K562 (cell line): Measurements from ENCODE around the gene CLEC10A. TPM values are rescaled to one million over a fixed set of nuclear protein-coding genes. Genes with fewer than 3 reads are reported as not detected.

Experiments used
- CSDE1 ChIP-seq, 2 experiments: fragments of 450-650 bp; IDR thresholded peaks; 2 replicates each; pipeline ENCODE4 v1.6.1; 2016; ENCODE audit warnings: mild to moderate bottlenecking in 1 of 2
- HDAC1 ChIP-seq, 2 experiments: fragments of 450-650 bp; IDR thresholded peaks; 2 replicates each; pipeline ENCODE4 v1.6.1; 2016 to 2017; ENCODE audit warnings: inconsistent platforms in 1 of 2, mild to moderate bottlenecking in 1 of 2, moderate library complexity in 1 of 2
- JUND ChIP-seq, 2 experiments: IDR thresholded peaks; 2 replicates in 1 of 2; 3 replicates in 1 of 2; pipeline ENCODE4 v1.6.1; 2011; ENCODE audit warnings: borderline replicate concordance in 2 of 2, low read depth in 2 of 2, low read length in 2 of 2, improper control_type of control experiment in 1 of 2, missing biosample characterization in 1 of 2, missing genetic modification characterization in 1 of 2, missing genetic modification reagents in 1 of 2
- KAT7 ChIP-seq: sonication (generic); formaldehyde crosslinking; IDR thresholded peaks from 2 replicates; pipeline ENCODE4 v1.8.0; 2022; ENCODE audit warnings: missing genetic modification reagents, mild to moderate bottlenecking, borderline replicate concordance
- NR2C2 ChIP-seq, 2 experiments: fragments of 200-800 bp in 1 of 2; sonication (Bioruptor generic) in 1 of 2; sonication (generic) in 1 of 2; formaldehyde crosslinking in 1 of 2; IDR thresholded peaks; 2 replicates each; pipeline versions ENCODE4 v1.6.1 to v1.8.0; 2016 to 2022; ENCODE audit warnings: mild to moderate bottlenecking in 1 of 2, missing compliant biosample characterization in 1 of 2, missing genetic modification characterization in 1 of 2, missing genetic modification reagents in 1 of 2
- NUFIP1 ChIP-seq: fragments of 450-650 bp; IDR thresholded peaks from 2 replicates; pipeline ENCODE4 v1.6.1; 2018; ENCODE audit not compliant: partially characterized antibody
- POLR2A ChIP-seq: fragments of 450-650 bp; conservative IDR thresholded peaks from 2 replicates; pipeline ENCODE4 v1.6.1; 2016
- PPARD ChIP-seq: fragments of 250-450 bp; sonication (Bioruptor Pico); IDR thresholded peaks from 2 replicates; pipeline ENCODE4 v1.8.0; 2022; ENCODE audit warnings: inconsistent platforms, mild to moderate bottlenecking, moderate library complexity
- RBM17 ChIP-seq: fragments of 200-400 bp; formaldehyde crosslinking; IDR thresholded peaks from 2 replicates; pipeline ENCODE4 v1.6.1; 2017; ENCODE audit warnings: low read depth, mild to moderate bottlenecking, low read length, borderline replicate concordance
- STAT5B ChIP-seq: fragments of 250-450 bp; sonication (Bioruptor Pico); IDR thresholded peaks from 2 replicates; pipeline ENCODE4 v1.8.0; 2021; ENCODE audit warnings: mild to moderate bottlenecking, inconsistent platforms
- YBX1 ChIP-seq: fragments of 450-650 bp; IDR thresholded peaks from 2 replicates; pipeline ENCODE4 v1.7.1; 2016; ENCODE audit warnings: mild to moderate bottlenecking
- YY1 ChIP-seq, 3 experiments: IDR thresholded peaks; 2 replicates each; pipeline ENCODE4 v1.6.1; 2011; ENCODE audit warnings: low read length in 2 of 3, mild to moderate bottlenecking in 2 of 3, moderate library complexity in 2 of 3, borderline replicate concordance in 1 of 3, control low read depth in 1 of 3, low read depth in 1 of 3; ENCODE audit not compliant: insufficient read depth in 3 of 3, insufficient replicate concordance in 2 of 3, control insufficient read depth in 1 of 3, insufficient read length in 1 of 3; ENCODE audit errors: extremely low read depth in 1 of 3
- ZNF121 ChIP-seq: sonication (generic); formaldehyde crosslinking; conservative IDR thresholded peaks from 2 replicates; pipeline ENCODE4 v1.8.0; 2022; ENCODE audit warnings: missing genetic modification reagents
- polyA plus RNA-seq, 8 experiments: library from polyadenylated mRNA; depleted of rRNA in 4 of 8; stranded (reverse) in 5 of 8; unstranded in 3 of 8; fragments of >200 nt; fragmentation: Nextera tagmentation in 2 of 8; fragmentation: Illumina TruSeq in 1 of 8; extraction: Ambion mirVana in 2 of 8; extraction: Trizol in 1 of 8; gene quantifications; 2 replicates each; pipeline versions ENCODE4 v1.2.1 to v1.2.3, GENCODE V29; 2011 to 2014; ENCODE audit warnings: inconsistent platforms in 1 of 8, missing spikeins in 1 of 8
- total RNA-seq, 7 experiments: library from RNA; depleted of rRNA in 6 of 7; stranded (reverse); fragments of >200 nt in 6 of 7; fragmentation: Illumina TruSeq in 2 of 7; extraction: Trizol in 2 of 7; gene quantifications; 2 replicates each; pipeline versions ENCODE4 v1.2.1 to v1.2.3, GENCODE V29; 2011 to 2021; ENCODE audit warnings: low replicate concordance in 1 of 7
- TF ChIP-seq, protein P1 (sequence below), 2 experiments: fragments of 450-650 bp; IDR thresholded peaks; 2 replicates each; pipeline ENCODE4 v1.6.1; 2016
- TF ChIP-seq, protein P2 (sequence below), 2 experiments: fragments of 200-800 bp in 1 of 2; sonication (Bioruptor generic) in 1 of 2; sonication (generic) in 1 of 2; formaldehyde crosslinking in 1 of 2; IDR thresholded peaks in 1 of 2; conservative IDR thresholded peaks in 1 of 2; 2 replicates each; pipeline versions ENCODE4 v1.5.0 to v1.6.1; 2016 to 2020; ENCODE audit warnings: missing compliant biosample characterization in 1 of 2, missing genetic modification characterization in 1 of 2, missing genetic modification reagents in 1 of 2
- TF ChIP-seq, protein P3 (sequence below): IDR thresholded peaks from 2 replicates; pipeline ENCODE4 v1.6.1; 2014; ENCODE audit warnings: antibody characterized with exemption
- TF ChIP-seq, protein P4 (sequence below): sonication (generic); formaldehyde crosslinking; IDR thresholded peaks from 2 replicates; pipeline ENCODE4 v1.8.0; 2022; ENCODE audit warnings: mild to moderate bottlenecking, missing genetic modification reagents, borderline replicate concordance

The CLEC10A gene
- total and polyA plus RNA-seq, 9 of the 15 experiments (the other 6 are each of a cell fraction or from before 2014, with no cell fraction given): 0.04 to 0.11 (median 0.05) TPM; not detected in 6

DNA sequence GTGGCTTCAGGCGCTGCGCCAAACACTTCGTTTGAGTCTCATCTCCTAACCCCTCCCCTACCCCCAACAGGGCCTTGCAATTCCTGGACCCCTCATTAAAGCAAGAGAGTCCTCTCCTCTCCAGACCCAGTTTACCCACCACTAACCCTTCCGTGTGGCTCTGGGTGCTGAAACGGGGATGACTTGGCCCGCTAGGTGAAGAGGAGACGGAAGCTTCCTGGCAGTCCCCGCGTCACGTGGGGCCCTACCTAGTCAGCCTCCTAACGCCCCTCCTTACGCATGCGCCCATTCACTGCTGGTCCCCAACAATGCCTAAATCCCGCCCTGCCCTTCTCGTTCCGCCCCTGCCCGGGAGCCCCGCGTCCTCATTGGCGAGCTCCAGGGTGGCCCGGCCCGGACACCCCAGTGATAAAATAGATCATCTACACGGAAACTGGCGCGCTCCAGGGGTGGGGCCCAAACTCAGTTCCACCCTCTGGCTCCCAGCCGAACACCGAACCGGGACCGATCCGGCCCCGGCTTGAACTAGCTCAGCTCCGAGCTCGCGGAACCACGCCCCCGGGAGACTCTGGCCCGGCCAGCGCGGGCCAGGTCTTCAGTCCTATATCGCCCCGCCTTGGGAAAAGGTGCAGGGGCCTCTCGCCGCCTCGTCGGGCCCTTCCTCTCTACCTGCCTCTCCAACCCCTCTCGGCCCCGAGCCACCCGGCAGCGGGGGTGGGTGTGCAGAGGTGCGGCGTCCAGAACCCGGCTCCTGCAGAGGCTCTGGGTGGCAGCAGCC lies 44.3 kb downstream of the CLEC10A start, which contains the start of gene SLC16A13 (continued):
- TF ChIP-seq, protein P1, sequence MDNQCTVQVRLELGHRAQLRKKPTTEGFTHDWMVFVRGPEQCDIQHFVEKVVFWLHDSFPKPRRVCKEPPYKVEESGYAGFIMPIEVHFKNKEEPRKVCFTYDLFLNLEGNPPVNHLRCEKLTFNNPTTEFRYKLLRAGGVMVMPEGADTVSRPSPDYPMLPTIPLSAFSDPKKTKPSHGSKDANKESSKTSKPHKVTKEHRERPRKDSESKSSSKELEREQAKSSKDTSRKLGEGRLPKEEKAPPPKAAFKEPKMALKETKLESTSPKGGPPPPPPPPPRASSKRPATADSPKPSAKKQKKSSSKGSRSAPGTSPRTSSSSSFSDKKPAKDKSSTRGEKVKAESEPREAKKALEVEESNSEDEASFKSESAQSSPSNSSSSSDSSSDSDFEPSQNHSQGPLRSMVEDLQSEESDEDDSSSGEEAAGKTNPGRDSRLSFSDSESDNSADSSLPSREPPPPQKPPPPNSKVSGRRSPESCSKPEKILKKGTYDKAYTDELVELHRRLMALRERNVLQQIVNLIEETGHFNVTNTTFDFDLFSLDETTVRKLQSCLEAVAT (IDR thresholded peaks at IDR 0.05): 0 out of 4 replicates have a peak, but pooled peaks of 1 of the 2 experiments have one; percentile 21
- TF ChIP-seq YY1 (IDR thresholded peaks at IDR 0.05; ENCODE audit: borderline replicate concordance in 1 of 3, control insufficient read depth in 1 of 3, extremely low read depth in 1 of 3, insufficient read depth in 3 of 3, insufficient read length in 1 of 3, insufficient replicate concordance in 2 of 3, low read depth in 1 of 3, low read length in 2 of 3): peak in 1 of 3 experiments; percentile 7
- no peak for TF ChIP-seq NR2C2 (CRISPR knock-in tag; IDR thresholded peaks at IDR 0.05)
- TF ChIP-seq NR2C2 (tag; IDR thresholded peaks at IDR 0.05): no peak; the same call in 1 of the 2 replicates
- TF ChIP-seq PPARD (CRISPR knock-in tag): no peak
- peak; percentile 94 for TF ChIP-seq POLR2A
- no peak for TF ChIP-seq CSDE1 (IDR thresholded peaks at IDR 0.05)
- TF ChIP-seq ZNF121: no peak
- TF ChIP-seq STAT5B (CRISPR knock-in tag): no peak
- TF ChIP-seq JUND (IDR thresholded peaks at IDR 0.05; ENCODE audit: borderline replicate concordance, low read depth, low read length): no peak; the same call in 1 of the 2 replicates
- peak; percentile 32; the same call in 1 of the 3 replicates for TF ChIP-seq JUND (tag; IDR thresholded peaks at IDR 0.05; ENCODE audit: borderline replicate concordance, low read depth, low read length)
- TF ChIP-seq NUFIP1: no peak
- no peak for TF ChIP-seq YBX1
- TF ChIP-seq, protein P2, sequence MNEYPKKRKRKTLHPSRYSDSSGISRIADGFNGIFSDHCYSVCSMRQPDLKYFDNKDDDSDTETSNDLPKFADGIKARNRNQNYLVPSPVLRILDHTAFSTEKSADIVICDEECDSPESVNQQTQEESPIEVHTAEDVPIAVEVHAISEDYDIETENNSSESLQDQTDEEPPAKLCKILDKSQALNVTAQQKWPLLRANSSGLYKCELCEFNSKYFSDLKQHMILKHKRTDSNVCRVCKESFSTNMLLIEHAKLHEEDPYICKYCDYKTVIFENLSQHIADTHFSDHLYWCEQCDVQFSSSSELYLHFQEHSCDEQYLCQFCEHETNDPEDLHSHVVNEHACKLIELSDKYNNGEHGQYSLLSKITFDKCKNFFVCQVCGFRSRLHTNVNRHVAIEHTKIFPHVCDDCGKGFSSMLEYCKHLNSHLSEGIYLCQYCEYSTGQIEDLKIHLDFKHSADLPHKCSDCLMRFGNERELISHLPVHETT (CRISPR knock-in tag; conservative IDR thresholded peaks at IDR 0.05 in 1 of 2, IDR thresholded peaks at IDR 0.05 in 1 of 2): no peak
- TF ChIP-seq HDAC1 (IDR thresholded peaks at IDR 0.05): no peak
- TF ChIP-seq, protein P3, sequence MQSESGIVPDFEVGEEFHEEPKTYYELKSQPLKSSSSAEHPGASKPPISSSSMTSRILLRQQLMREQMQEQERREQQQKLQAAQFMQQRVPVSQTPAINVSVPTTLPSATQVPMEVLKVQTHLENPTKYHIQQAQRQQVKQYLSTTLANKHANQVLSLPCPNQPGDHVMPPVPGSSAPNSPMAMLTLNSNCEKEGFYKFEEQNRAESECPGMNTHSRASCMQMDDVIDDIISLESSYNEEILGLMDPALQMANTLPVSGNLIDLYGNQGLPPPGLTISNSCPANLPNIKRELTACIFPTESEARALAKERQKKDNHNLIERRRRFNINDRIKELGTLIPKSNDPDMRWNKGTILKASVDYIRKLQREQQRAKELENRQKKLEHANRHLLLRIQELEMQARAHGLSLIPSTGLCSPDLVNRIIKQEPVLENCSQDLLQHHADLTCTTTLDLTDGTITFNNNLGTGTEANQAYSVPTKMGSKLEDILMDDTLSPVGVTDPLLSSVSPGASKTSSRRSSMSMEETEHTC: 0 out of 2 replicates have a peak, but pooled peaks have one; percentile 37
- TF ChIP-seq, protein P4, sequence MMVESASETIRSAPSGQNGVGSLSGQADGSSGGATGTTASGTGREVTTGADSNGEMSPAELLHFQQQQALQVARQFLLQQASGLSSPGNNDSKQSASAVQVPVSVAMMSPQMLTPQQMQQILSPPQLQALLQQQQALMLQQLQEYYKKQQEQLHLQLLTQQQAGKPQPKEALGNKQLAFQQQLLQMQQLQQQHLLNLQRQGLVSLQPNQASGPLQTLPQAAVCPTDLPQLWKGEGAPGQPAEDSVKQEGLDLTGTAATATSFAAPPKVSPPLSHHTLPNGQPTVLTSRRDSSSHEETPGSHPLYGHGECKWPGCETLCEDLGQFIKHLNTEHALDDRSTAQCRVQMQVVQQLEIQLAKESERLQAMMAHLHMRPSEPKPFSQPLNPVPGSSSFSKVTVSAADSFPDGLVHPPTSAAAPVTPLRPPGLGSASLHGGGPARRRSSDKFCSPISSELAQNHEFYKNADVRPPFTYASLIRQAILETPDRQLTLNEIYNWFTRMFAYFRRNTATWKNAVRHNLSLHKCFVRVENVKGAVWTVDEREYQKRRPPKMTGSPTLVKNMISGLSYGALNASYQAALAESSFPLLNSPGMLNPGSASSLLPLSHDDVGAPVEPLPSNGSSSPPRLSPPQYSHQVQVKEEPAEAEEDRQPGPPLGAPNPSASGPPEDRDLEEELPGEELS: no peak
- TF ChIP-seq KAT7: peak; percentile 76; the same call in 1 of the 2 replicates
- TF ChIP-seq RBM17: no peak
